Type B pancreatic cell (in vitro differentiated cells): ENCODE results near the gene MRPS26. TPM values are rescaled to one million over a fixed set of nuclear protein-coding genes. Genes with fewer than 3 reads are reported as not detected.

Experiments used
- DNase-seq: peaks from one replicate; pipeline ENCODE4 v3.0.0; 2021; ENCODE audit warnings: mixed read lengths; ENCODE audit not compliant: unreplicated experiment; ENCODE audit errors: extremely low spot score
- H3K27ac Mint-ChIP-seq: 2 replicates; pipeline ENCODE4 v1.8.0; 2021; ENCODE audit warnings: mild to moderate bottlenecking, mixed read lengths
- H3K27me3 Mint-ChIP-seq: 2 replicates; pipeline ENCODE4 v1.8.0; 2021; ENCODE audit warnings: mixed read lengths
- H3K36me3 Mint-ChIP-seq: 2 replicates; pipeline ENCODE4 v1.8.0; 2021; ENCODE audit warnings: mixed read lengths
- H3K4me1 Mint-ChIP-seq: one replicate; pipeline ENCODE4 v1.8.0; 2021; ENCODE audit warnings: mixed read lengths; ENCODE audit not compliant: unreplicated experiment
- H3K4me3 Mint-ChIP-seq: 2 replicates; pipeline ENCODE4 v1.8.0; 2021; ENCODE audit warnings: mild to moderate bottlenecking, mixed read lengths
- H3K9me3 Mint-ChIP-seq: 2 replicates; pipeline ENCODE4 v1.8.0; 2021; ENCODE audit warnings: mixed read lengths
- total RNA-seq: library from RNA; stranded (reverse); gene quantifications from 2 replicates; pipeline ENCODE4 v1.2.1, GENCODE V29; 2021; ENCODE audit warnings: low replicate concordance
- TF ChIP-seq, protein P1 (sequence below): fragments of 200-600 bp; sonication (generic); conservative IDR thresholded peaks from 2 replicates; pipeline ENCODE4 v1.5.0; 2021; ENCODE audit warnings: antibody characterized with exemption, mild to moderate bottlenecking

MRPS26 gene
- total RNA-seq, 1 donor from 2014 or later: 67.3 TPM

DNA sequence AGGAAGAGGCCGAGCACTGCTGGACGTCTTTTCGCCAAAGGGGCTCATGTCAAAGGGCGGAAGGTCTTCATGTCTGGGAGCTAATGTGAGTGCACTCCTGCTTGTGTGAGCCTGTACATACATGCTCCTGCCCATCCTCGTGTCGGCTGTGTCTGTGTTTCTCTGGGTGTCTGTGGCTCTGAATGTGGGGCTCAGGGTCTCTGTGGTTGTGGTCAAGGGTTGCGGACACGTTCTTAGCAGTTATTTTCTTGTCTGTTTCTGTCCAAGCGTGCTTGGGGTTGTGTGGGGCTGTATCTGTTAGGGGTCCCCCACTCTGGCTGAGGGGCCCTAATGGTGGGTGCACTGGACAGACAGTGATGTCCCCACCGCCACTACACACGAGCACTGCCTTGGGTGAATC is 35.8 kb downstream of the MRPS26 start:
- Mint-ChIP-seq H3K27ac (no peak overlapping the region), H3K36me3 (no peaks in the 10 kb centered on the region), H3K9me3 (no peaks in the 10 kb centered on the region), H3K27me3 (peaks cover 71% of the 10 kb centered on the region), H3K4me1 (no peaks in the 10 kb centered on the region), H3K4me3 (peak overlapping the region; percentile 14)
- TF ChIP-seq, protein P1, sequence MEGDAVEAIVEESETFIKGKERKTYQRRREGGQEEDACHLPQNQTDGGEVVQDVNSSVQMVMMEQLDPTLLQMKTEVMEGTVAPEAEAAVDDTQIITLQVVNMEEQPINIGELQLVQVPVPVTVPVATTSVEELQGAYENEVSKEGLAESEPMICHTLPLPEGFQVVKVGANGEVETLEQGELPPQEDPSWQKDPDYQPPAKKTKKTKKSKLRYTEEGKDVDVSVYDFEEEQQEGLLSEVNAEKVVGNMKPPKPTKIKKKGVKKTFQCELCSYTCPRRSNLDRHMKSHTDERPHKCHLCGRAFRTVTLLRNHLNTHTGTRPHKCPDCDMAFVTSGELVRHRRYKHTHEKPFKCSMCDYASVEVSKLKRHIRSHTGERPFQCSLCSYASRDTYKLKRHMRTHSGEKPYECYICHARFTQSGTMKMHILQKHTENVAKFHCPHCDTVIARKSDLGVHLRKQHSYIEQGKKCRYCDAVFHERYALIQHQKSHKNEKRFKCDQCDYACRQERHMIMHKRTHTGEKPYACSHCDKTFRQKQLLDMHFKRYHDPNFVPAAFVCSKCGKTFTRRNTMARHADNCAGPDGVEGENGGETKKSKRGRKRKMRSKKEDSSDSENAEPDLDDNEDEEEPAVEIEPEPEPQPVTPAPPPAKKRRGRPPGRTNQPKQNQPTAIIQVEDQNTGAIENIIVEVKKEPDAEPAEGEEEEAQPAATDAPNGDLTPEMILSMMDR: no peak
- no peak for DNase-seq

DNA sequence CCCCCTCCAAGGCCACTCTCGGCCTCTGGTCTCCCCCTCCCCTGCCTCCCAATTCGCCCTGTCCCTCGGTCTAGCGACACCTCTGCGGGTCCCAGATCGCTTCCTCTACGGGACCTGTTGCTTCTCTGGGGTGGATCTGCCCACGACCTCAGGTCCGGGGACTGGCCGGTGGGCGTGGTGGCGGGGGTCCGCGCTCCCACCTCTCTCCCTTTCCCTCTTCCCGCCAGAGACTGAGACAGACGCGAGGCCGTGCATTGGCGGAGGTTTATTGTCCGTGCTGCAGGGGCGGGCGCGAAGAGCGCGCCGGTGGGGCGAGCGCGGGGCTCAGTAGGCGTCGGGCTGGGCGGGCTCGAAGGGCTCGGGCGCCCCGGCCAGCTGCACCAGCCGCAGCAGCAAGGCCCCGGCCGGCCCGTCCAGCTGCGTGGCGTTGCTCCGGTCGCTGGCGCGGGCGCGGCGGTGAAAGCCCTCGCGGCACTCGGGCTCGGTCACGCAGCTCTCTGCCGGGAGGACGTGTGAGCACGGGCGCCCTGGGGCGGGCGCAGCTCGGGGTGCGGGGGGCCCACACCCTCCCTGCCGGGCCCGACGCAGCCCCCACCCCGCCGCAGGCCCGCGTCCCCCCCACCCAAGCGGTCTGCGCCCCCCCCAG is 36.6 kb downstream of the MRPS26 start:
- Mint-ChIP-seq H3K9me3 (no peaks in the 10 kb centered on the region), H3K27me3 (peaks cover 71% of the 10 kb centered on the region), H3K27ac (no peak overlapping the region), H3K4me1 (no peaks in the 10 kb centered on the region), H3K4me3 (peak overlapping the region; percentile 72), H3K36me3 (no peaks in the 10 kb centered on the region)
- DNase-seq: no peak
- TF ChIP-seq, protein P1: no peak

DNA sequence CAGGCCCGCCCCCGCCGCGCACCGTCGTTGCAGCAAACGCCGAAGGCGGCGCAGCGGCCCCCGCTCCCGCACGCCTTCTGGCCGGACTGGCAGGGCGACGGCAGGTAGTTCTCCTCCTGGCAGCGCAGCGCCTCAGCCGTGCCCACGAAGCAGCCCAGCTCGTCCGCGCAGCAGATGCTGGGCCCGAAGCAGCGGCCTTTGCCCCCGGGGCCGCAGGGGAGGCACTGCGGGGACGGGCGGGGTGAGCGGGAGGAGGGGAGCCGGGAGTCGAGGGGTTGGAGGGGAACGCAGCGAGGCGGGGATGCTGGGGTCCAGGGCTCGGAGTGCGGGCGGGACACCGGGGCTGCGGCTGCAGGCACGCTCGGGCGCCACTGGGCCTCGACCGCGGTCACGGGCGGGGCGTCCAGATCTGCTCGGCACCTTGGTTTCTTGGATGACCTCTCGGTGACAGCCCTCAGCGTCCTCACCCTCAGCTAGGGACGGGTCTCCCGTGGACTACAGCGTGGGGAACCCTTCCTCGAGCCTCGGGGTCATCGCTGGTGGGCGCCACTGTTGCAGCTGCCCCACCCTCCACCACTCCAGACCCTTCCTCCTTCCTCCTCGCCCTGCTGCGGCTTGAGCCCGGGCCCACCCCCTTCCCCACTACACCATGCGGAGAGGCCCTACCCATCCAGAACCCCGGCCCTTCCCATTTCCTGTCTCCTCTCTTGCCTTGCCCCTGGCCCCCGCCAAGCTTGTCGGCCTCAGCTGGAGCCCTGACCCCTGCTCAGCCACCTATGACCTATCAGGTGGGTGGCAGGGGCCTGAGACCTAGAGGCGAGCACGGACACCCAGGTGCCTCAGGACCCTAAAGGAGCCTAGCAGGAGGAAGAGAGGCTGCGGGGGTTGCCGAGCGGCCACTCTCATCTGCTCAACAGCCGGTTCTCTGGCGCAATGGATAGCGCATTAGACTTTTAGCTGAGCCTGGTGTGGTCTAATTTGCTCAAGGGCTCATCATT is 37.4 kb downstream of the MRPS26 start:
- no peaks in the 10 kb centered on the region for H3K36me3 Mint-ChIP-seq
- no peak overlapping the region for H3K27ac Mint-ChIP-seq
- no peaks in the 10 kb centered on the region for H3K9me3 Mint-ChIP-seq
- H3K4me1 Mint-ChIP-seq: no peaks in the 10 kb centered on the region
- DNase-seq: no peak
- TF ChIP-seq, protein P1: no peak
- H3K4me3 Mint-ChIP-seq: peak overlapping the region; percentile 52
- H3K27me3 Mint-ChIP-seq: peaks cover 66% of the 10 kb centered on the region

DNA sequence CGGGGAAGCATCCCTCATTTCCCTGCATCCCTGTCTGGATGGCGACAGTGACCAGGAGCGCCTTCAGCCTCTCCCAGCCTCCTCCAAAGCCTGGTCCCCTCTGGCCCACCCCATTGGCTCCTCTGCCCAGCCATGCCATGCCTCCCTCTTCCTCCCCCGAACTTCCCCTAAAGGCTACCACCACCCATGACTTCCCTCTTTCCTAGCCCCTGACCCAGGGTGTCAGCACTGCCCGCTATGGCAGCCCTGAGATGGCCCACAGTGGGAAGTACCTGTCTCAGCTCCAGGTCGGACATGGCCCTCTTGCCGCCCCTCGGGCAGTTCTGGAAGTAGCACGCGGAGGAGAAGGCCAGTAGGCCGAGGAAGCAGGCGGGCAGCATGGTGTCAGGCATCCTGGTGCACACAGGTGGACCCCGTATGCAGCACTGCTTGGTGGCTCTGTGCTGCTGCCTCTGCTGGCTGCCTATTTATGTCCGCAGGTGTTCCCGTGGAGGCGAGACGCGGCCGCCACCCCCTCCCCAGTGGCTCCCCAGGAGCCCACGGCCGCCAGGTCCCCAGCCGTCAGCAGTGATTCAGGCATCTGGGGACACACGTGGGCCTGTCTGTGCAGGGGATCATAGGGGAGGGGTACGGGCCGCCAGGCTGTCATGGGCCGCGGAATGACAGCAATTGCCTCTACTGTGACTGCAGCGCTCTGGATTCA is 38.6 kb downstream of the MRPS26 start, which contains the start of gene AVP:
TSS of gene AVP (minus strand) at position 442 of the 703 bp plus-strand sequence. CDS start at position 392, 50 bp downstream.
- Mint-ChIP-seq H3K4me1 (no peaks in the 10 kb centered on the region), H3K9me3 (no peaks in the 10 kb centered on the region), H3K27ac (no peak within 1 kb of the TSS), H3K36me3 (no peaks in the 10 kb centered on the region), H3K27me3 (peaks cover 61% of the 10 kb centered on the region), H3K4me3 (peak within 1 kb of the TSS; percentile 52)
- TF ChIP-seq, protein P1: no peak
- no peak for DNase-seq

DNA sequence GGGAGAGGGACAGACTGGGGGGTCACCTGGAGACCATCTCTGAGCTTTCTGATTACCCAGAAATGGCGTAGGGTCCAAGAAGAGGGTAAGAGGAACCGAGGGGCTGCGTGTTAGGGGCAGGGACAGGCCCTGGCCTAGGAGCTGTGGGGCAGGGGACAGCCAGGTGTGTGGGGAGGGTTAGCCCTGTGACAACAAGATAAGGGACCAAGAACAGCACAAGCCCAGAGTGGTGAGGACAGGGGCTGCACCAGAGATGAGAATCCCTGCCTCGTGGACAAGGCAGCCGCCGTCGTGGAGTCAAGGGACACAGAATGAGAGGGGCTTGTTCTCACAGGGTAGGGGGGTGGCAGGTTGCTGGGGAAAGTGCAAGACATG is 39.1 kb downstream of the MRPS26 start:
- Mint-ChIP-seq H3K27me3 (peaks cover 61% of the 10 kb centered on the region), H3K4me3 (no peak overlapping the region), H3K4me1 (no peaks in the 10 kb centered on the region), H3K36me3 (no peaks in the 10 kb centered on the region), H3K9me3 (no peaks in the 10 kb centered on the region), H3K27ac (no peak overlapping the region)
- no peak for DNase-seq
- TF ChIP-seq, protein P1: no peak
